NT2/D1 (cell line): ENCODE results near the gene WFIKKN1.

ENCODE experiments used
- SUZ12 ChIP-seq: IDR thresholded peaks from 2 replicates; pipeline ENCODE4 v1.6.1; 2011; ENCODE audit not compliant: insufficient read length, insufficient read depth; ENCODE audit errors: extremely low read depth
- YY1 ChIP-seq: IDR thresholded peaks from 2 replicates; pipeline ENCODE4 v1.6.1; 2011; ENCODE audit not compliant: insufficient read length, insufficient read depth
- ZNF274 ChIP-seq: IDR thresholded peaks from 2 replicates; pipeline ENCODE4 v1.6.1; 2011; ENCODE audit warnings: mild to moderate bottlenecking, low read depth, low read length

DNA sequence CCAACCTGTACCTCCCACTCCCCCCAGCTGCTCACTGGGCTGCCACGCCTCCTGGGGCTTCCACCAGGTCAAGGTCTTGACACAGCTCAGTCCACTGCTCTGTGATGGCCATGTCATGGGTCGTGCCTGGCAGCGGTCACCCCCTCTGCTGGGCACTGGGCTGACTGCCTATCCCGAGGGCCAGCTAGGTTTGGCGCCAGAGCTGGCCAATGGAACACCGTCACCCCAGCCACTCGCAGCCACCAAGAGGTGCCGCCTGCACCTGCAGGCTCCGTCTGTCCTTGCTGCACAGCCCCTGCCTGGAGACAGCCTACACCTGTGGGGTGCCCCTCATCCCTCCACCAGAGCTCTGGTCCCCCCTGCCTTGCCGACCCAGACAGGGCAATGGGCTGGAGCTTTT lies 45.4 kb upstream of the WFIKKN1 start:
- TF ChIP-seq YY1: no peak
- no peak for TF ChIP-seq ZNF274
- no peak for TF ChIP-seq SUZ12
